GM12878 (cell line): ENCODE measurements around the gene AP3D1. TPM values are rescaled to one million over a fixed set of nuclear protein-coding genes. Genes with fewer than 3 reads are reported as not detected.

Experiments used
- BCL11A ChIP-seq: IDR thresholded peaks from 2 replicates; pipeline ENCODE4 v1.6.1; 2011; ENCODE audit warnings: low read depth, low read length
- CHD1 ChIP-seq: IDR thresholded peaks from 2 replicates; pipeline ENCODE4 v1.6.1; 2012; ENCODE audit warnings: low read depth, low read length, improper control_type of control experiment
- CHD2 ChIP-seq: IDR thresholded peaks from 2 replicates; pipeline ENCODE4 v1.6.1; 2011; ENCODE audit warnings: low read depth, low read length, improper control_type of control experiment, borderline replicate concordance
- CREB1 ChIP-seq: IDR thresholded peaks from 2 replicates; pipeline ENCODE4 v1.6.1; 2012; ENCODE audit warnings: low read depth, mild to moderate bottlenecking, inconsistent platforms
- E2F4 ChIP-seq: IDR thresholded peaks from 2 replicates; pipeline ENCODE4 v1.6.1; 2012; ENCODE audit warnings: low read depth, low read length, improper control_type of control experiment
- EP300 ChIP-seq, 2 experiments: fragments of 150-350 bp in 1 of 2; IDR thresholded peaks; 2 replicates each; pipeline ENCODE4 v1.6.1; 2011 to 2012; ENCODE audit warnings: low read depth in 2 of 2, low read length in 2 of 2, borderline replicate concordance in 1 of 2, improper control_type of control experiment in 1 of 2, inconsistent platforms in 1 of 2; ENCODE audit not compliant: control insufficient read depth in 1 of 2
- HCFC1 ChIP-seq: fragments of 150-350 bp; IDR thresholded peaks from 2 replicates; pipeline ENCODE4 v1.6.1; 2014; ENCODE audit warnings: low read length
- IRF4 ChIP-seq: IDR thresholded peaks from 2 replicates; pipeline ENCODE4 v1.6.1; 2011; ENCODE audit warnings: low read depth, low read length
- MEF2B ChIP-seq: fragments of 450-650 bp; IDR thresholded peaks from 2 replicates; pipeline ENCODE4 v1.6.1; 2018; ENCODE audit warnings: mild to moderate bottlenecking, moderate library complexity; ENCODE audit not compliant: partially characterized antibody, poor library complexity, severe bottlenecking
- PAX5 ChIP-seq: IDR thresholded peaks from 2 replicates; pipeline ENCODE4 v1.6.1; 2011; ENCODE audit warnings: low read depth, low read length, borderline replicate concordance
- PBX3 ChIP-seq: IDR thresholded peaks from 2 replicates; pipeline ENCODE4 v1.6.1; 2011; ENCODE audit warnings: mild to moderate bottlenecking, low read depth, low read length, moderate library complexity; ENCODE audit not compliant: insufficient replicate concordance
- RBBP5 ChIP-seq: fragments of 200-600 bp; sonication (generic); conservative IDR thresholded peaks from 2 replicates; pipeline ENCODE4 v1.6.1; 2016
- SIN3A ChIP-seq: IDR thresholded peaks from 2 replicates; pipeline ENCODE4 v1.6.1; 2012; ENCODE audit warnings: low read depth, low read length, improper control_type of control experiment
- SIX5 ChIP-seq: IDR thresholded peaks from 2 replicates; pipeline ENCODE4 v1.6.1; 2011; ENCODE audit warnings: mild to moderate bottlenecking, low read depth, low read length, moderate library complexity; ENCODE audit not compliant: severe bottlenecking
- SMAD1 ChIP-seq: fragments of 450-650 bp; IDR thresholded peaks from 2 replicates; pipeline ENCODE4 v1.6.1; 2018; ENCODE audit warnings: mild to moderate bottlenecking, low read depth; ENCODE audit not compliant: partially characterized antibody
- SMAD5 ChIP-seq: IDR thresholded peaks from 2 replicates; pipeline ENCODE4 v1.6.1; 2016; ENCODE audit warnings: antibody characterized with exemption, low read depth
- USF1 ChIP-seq: IDR thresholded peaks from 2 replicates; pipeline ENCODE4 v1.6.1; 2011; ENCODE audit warnings: borderline replicate concordance, low read depth, mild to moderate bottlenecking, moderate library complexity, mixed read lengths, low read length; ENCODE audit not compliant: insufficient read depth; ENCODE audit errors: extremely low read length
- ZBTB11 ChIP-seq: fragments of 450-650 bp; formaldehyde crosslinking; IDR thresholded peaks from 2 replicates; pipeline ENCODE4 v1.5.0; 2022; ENCODE audit warnings: mild to moderate bottlenecking, missing genetic modification characterization
- ZBTB4 ChIP-seq: fragments of 450-650 bp; formaldehyde crosslinking; IDR thresholded peaks from 2 replicates; pipeline ENCODE4 v1.4.0; 2022; ENCODE audit warnings: mild to moderate bottlenecking, moderate library complexity
- polyA plus RNA-seq, 11 experiments: library from polyadenylated mRNA; depleted of rRNA in 4 of 11; unstranded in 6 of 11; stranded (reverse) in 5 of 11; fragments of >200 nt; fragmentation: Nextera tagmentation in 4 of 11; fragmentation: Illumina TruSeq in 1 of 11; extraction: Ambion mirVana in 4 of 11; extraction: Trizol in 1 of 11; gene quantifications; 1 replicate in 1 of 11; 2 replicates in 10 of 11; pipeline versions ENCODE4 v1.2.1 to v1.2.3, GENCODE V29; 2011 to 2016; ENCODE audit warnings: inconsistent platforms in 2 of 11, missing spikeins in 2 of 11, low read depth in 1 of 11
- total RNA-seq, 4 experiments: library from RNA; depleted of rRNA in 3 of 4; stranded (reverse); fragments of >200 nt in 3 of 4; fragmentation: Illumina TruSeq in 1 of 4; extraction: Trizol in 1 of 4; gene quantifications; 2 replicates each; pipeline versions ENCODE4 v1.2.1 to v1.2.3, GENCODE V29; 2013 to 2021

The AP3D1 gene
- total and polyA plus RNA-seq, 10 of the 15 experiments (the other 5 are each of a cell fraction or from before 2014, with no cell fraction given), result 1.5 to 108 (median 59.1) TPM

- no peak for TF ChIP-seq SIX5
- TF ChIP-seq SMAD1, result no peak
- TF ChIP-seq IRF4, result no peak
- peak; percentile 85 for TF ChIP-seq CREB1
- TF ChIP-seq RBBP5, result no peak
- no peak for TF ChIP-seq ZBTB11 (CRISPR knock-in tag)
- 0 out of 2 replicates have a peak, but pooled peaks have one; percentile 8 for TF ChIP-seq E2F4
- no peak for TF ChIP-seq BCL11A
- no peak for TF ChIP-seq PAX5
- TF ChIP-seq ZBTB4 (CRISPR knock-in tag), result no peak
- TF ChIP-seq USF1, result no peak
- no peak for TF ChIP-seq PBX3
- no peak; the same call in 1 of the 2 replicates for TF ChIP-seq SIN3A
- TF ChIP-seq EP300 (IDR thresholded peaks at IDR 0.05; ENCODE audit: borderline replicate concordance in 1 of 2, control insufficient read depth in 1 of 2, low read depth in 2 of 2, low read length in 2 of 2), result peak; percentile 14 to 25; a peak in 1 of 4 replicates
- TF ChIP-seq CHD2, result peak; percentile 61; the same call in 1 of the 2 replicates
- TF ChIP-seq SMAD5, result no peak
- no peak for TF ChIP-seq MEF2B
- peak; percentile 30; the same call in 1 of the 2 replicates for TF ChIP-seq HCFC1
- TF ChIP-seq CHD1, result no peak
Observed at GRCh38 chr19:2061495-2062388, 89.6 kb downstream of the AP3D1 start (continued).
